GM19372 (cell line): ENCODE results near the gene GADD45G.

Experiments
- ATAC-seq: cut with Tn5 transposase; IDR thresholded peaks from one replicate; pipeline ENCODE4 v1.9.1; 2021; ENCODE audit warnings: mild to moderate bottlenecking, low read depth, moderate library complexity; ENCODE audit not compliant: unreplicated experiment

The GADD45G gene

GRCh38 chr9:89647366-89648128 is 42.7 kb downstream of the GADD45G start:
- ATAC-seq = no peak

- no peak for ATAC-seq
Measured at GRCh38 chr9:89648247-89649000, 43.6 kb downstream of the GADD45G start.

GRCh38 chr9:89649039-89649691 is 44.4 kb downstream of the GADD45G start:
- ATAC-seq = no peak

GRCh38 chr9:89654025-89654662 is 49.3 kb downstream of the GADD45G start:
- no peak for ATAC-seq

- ATAC-seq = no peak
Measured at GRCh38 chr9:89655056-89655989, 50.5 kb downstream of the GADD45G start.
